Stimulated activated memory B cell treated with anti-CD40 and anti-IgM and Interleukin-4, amounts not matched to agents 10 μg/mL and 1 μg/mL and 100 μg/mL, for 72 hours (primary cell): ENCODE data around the gene TBC1D2.

Source experiments
- ATAC-seq: fragments of 150-1000 bp; cut with Tn5 transposase; 2 replicates; pipeline ENCODE4 v1.10.0; 2021
- H3K27ac Mint-ChIP-seq: one replicate; pipeline ENCODE4 v1.8.0; 2022; ENCODE audit warnings: mild to moderate bottlenecking, mixed read lengths
- H3K27me3 Mint-ChIP-seq: one replicate; pipeline ENCODE4 v1.8.0; 2022; ENCODE audit warnings: mixed read lengths
- H3K36me3 Mint-ChIP-seq: one replicate; pipeline ENCODE4 v1.8.0; 2022; ENCODE audit warnings: mixed read lengths
- H3K4me1 Mint-ChIP-seq: one replicate; pipeline ENCODE4 v1.8.0; 2022; ENCODE audit warnings: mixed read lengths
- H3K4me3 Mint-ChIP-seq: one replicate; pipeline ENCODE4 v1.8.0; 2022; ENCODE audit warnings: mild to moderate bottlenecking, moderate library complexity, mixed read lengths
- H3K9me3 Mint-ChIP-seq: one replicate; pipeline ENCODE4 v1.8.0; 2022; ENCODE audit warnings: mixed read lengths

The TBC1D2 gene

DNA sequence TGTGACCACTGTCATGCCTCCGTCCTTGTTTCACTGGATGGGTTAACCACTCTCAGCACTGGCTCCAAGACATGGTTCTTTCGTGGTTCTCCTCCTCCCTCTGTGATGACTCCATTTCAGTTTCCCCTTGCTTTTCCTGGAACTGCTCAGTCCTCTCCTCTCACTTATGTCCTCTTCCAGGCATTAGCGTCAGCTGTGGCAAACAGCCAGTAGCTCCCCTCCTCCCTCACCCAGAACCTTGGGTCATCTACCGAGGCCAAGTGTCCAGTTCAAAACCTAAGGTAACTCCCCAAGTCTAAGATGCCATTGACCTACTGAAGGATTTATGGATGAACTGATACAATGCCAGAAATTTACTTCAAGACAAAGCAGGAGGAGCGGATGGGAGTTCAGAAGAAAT is 53.2 kb downstream of the TBC1D2 start:
- Mint-ChIP-seq H3K36me3 (no peaks in the 10 kb centered on the region), H3K27ac (no peak overlapping the region), H3K4me1 (peaks cover 23% of the 10 kb centered on the region), H3K27me3 (no peaks in the 10 kb centered on the region), H3K9me3 (no peaks in the 10 kb centered on the region), H3K4me3 (no peak overlapping the region)
- ATAC-seq = no peak

- Mint-ChIP-seq H3K9me3 (no peaks in the 10 kb centered on the region), H3K4me1 (peaks cover 23% of the 10 kb centered on the region), H3K36me3 (no peaks in the 10 kb centered on the region), H3K27me3 (no peaks in the 10 kb centered on the region), H3K4me3 (no peak overlapping the region), H3K27ac (peak overlapping the region; percentile 23)
- ATAC-seq = no peak
Measured at GRCh38 chr9:98201749-98202148, 53.7 kb downstream of the TBC1D2 start.

- no peaks in the 10 kb centered on the region for H3K27me3 Mint-ChIP-seq
- peaks cover 23% of the 10 kb centered on the region for H3K4me1 Mint-ChIP-seq
- H3K36me3 Mint-ChIP-seq = no peaks in the 10 kb centered on the region
- ATAC-seq = peak; percentile 73
- peak overlapping the region; percentile 23 for H3K27ac Mint-ChIP-seq
- H3K9me3 Mint-ChIP-seq = no peaks in the 10 kb centered on the region
- no peak overlapping the region for H3K4me3 Mint-ChIP-seq
Measured at GRCh38 chr9:98201102-98201501, 54.3 kb downstream of the TBC1D2 start.

DNA sequence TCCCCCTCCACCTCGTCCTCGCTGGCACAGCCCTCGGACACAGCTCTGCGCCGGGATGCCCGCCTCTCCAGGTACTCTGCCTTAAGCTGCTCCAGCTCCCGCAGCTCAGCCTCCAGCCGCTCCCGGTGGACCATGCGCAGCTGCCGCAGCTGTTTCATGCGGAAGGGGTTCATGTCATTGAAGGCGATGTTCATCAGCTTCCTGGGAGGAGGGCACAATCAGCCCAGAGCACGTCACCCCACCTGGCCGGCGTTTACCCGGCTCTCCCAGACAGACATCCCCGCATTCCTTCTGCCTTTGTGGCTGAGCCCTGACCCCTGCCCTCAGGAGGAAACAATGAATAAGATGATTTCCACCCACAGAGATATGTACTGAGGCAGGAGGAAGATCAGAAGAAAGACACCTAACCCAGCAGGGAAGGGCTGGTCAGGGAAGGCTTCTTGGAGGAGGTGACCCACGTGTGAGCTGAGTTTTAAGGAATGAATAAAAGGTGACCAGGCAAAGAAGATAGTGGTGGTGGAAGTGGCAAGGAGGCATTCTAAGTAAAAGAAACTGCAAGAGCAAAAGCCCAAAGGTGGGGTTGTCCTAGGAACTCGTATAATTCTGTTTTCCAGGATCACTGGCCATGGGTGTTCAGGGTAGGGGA is 55.9 kb downstream of the TBC1D2 start:
- no peak for ATAC-seq
- H3K27me3 Mint-ChIP-seq = no peaks in the 10 kb centered on the region
- no peaks in the 10 kb centered on the region for H3K9me3 Mint-ChIP-seq
- no peak overlapping the region for H3K4me3 Mint-ChIP-seq
- no peak overlapping the region for H3K27ac Mint-ChIP-seq
- peaks cover 16% of the 10 kb centered on the region for H3K4me1 Mint-ChIP-seq
- H3K36me3 Mint-ChIP-seq = no peaks in the 10 kb centered on the region

DNA sequence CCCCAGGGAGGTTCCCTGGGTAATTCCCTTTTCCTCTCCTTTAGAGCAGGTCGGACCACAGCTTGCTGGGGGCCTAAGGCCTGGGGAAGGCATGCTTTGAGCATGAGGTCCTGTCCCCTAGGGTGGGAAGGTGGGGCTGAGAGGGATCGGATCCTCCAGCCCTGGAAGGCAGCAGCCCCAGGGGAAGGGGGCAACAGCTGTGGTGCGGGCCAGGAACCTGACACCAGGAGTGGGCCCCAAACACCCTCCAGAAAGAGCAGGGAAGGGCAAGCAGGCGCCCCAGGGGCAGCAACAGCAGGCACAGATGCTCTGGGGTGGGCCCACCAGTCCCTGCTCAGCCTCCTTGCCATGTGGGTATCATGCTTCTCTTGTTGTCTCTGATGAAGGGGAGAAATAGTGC is 59.8 kb downstream of the TBC1D2 start:
- Mint-ChIP-seq H3K27me3 (no peaks in the 10 kb centered on the region), H3K27ac (no peak overlapping the region), H3K36me3 (no peaks in the 10 kb centered on the region), H3K4me3 (no peak overlapping the region), H3K4me1 (peaks cover 10% of the 10 kb centered on the region), H3K9me3 (no peaks in the 10 kb centered on the region)
- ATAC-seq = no peak

DNA sequence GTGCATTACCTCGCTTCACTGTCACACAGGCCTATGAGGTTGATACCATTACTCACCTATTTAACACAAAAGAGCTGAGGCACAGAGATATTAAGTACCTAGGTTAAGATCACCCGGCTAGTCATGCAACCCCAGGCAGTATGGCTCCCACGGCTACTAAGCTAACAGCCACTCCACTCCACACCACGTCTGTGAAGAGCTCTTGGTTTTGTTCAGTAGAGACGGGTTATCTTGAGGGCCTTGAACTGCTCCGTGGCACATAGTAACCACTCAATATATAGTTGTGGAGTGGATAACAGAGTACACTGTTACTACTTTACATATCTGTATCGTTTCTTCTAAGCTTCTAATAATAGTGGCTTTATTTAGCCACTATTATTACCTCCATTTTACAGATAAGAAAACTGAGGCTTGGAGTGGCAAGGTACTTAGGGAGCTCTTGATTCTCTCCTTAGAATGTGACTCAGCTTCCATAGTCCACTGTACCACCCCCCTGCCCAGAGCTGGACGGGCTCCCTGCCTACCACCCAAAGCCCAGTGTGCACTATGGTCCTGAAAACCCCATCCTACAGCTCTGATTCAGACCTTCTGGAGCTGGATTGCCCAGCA is 62.0 kb downstream of the TBC1D2 start:
- H3K36me3 Mint-ChIP-seq = no peaks in the 10 kb centered on the region
- H3K27ac Mint-ChIP-seq = peak overlapping the region; percentile 61
- H3K27me3 Mint-ChIP-seq = no peaks in the 10 kb centered on the region
- H3K4me3 Mint-ChIP-seq = peak overlapping the region; percentile 86
- no peaks in the 10 kb centered on the region for H3K9me3 Mint-ChIP-seq
- H3K4me1 Mint-ChIP-seq = peaks cover 10% of the 10 kb centered on the region
- no peak for ATAC-seq

- Mint-ChIP-seq H3K27me3 (no peaks in the 10 kb centered on the region), H3K36me3 (no peaks in the 10 kb centered on the region), H3K4me1 (peaks cover 10% of the 10 kb centered on the region), H3K4me3 (peak within 1 kb of the TSS; percentile 86), H3K9me3 (no peaks in the 10 kb centered on the region), H3K27ac (peak within 1 kb of the TSS; percentile 61)
- ATAC-seq = peak; percentile 92
Measured at GRCh38 chr9:98192503-98193335, 62.7 kb downstream of the TBC1D2 start, which contains the start of gene CORO2A. Gene CORO2A, minus strand, starts transcription at chr9:98192637. Its CDS starts 34,977 bp downstream, at chr9:98157660.

GRCh38 chr9:98191671-98192502 is 63.6 kb downstream of the TBC1D2 start:
- Mint-ChIP-seq H3K27me3 (no peaks in the 10 kb centered on the region), H3K4me3 (peak overlapping the region; percentile 73), H3K27ac (peak overlapping the region; percentile 20), H3K9me3 (no peaks in the 10 kb centered on the region), H3K36me3 (no peaks in the 10 kb centered on the region), H3K4me1 (peaks cover 10% of the 10 kb centered on the region)
- ATAC-seq = peak; percentile 17

GRCh38 chr9:98191181-98191608 is 64.3 kb downstream of the TBC1D2 start:
- ATAC-seq = no peak
- peak overlapping the region; percentile 29 for H3K4me3 Mint-ChIP-seq
- peak overlapping the region; percentile 20 for H3K27ac Mint-ChIP-seq
- H3K36me3 Mint-ChIP-seq = no peaks in the 10 kb centered on the region
- H3K27me3 Mint-ChIP-seq = no peaks in the 10 kb centered on the region
- H3K9me3 Mint-ChIP-seq = no peaks in the 10 kb centered on the region
- peaks cover 10% of the 10 kb centered on the region for H3K4me1 Mint-ChIP-seq

DNA sequence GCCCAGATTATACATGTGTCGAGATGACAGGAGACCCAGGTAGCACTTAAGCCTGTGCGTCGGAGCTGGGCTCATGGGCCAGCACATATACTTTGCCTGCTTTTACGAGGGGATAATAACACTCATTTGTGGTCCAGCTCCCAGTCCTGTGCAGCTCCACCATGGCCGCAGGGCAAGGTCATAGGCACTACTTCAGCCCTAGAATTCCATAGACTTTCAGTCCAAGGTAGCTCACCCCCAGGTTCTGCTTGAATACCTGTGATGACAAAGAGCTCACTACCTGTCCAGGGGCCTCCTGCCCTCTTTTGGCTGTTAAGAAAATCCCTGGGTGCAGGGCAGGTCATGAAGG is 64.7 kb downstream of the TBC1D2 start:
- peak overlapping the region; percentile 20 for H3K27ac Mint-ChIP-seq

GRCh38 chr9:98189412-98189811 is 66.0 kb downstream of the TBC1D2 start:
- Mint-ChIP-seq H3K36me3 (no peaks in the 10 kb centered on the region), H3K27ac (no peak overlapping the region), H3K27me3 (no peaks in the 10 kb centered on the region), H3K4me1 (peaks cover 15% of the 10 kb centered on the region), H3K9me3 (no peaks in the 10 kb centered on the region), H3K4me3 (no peak overlapping the region)
- ATAC-seq = no peak

More for the DNA sequence above, 64.7 kb downstream of the TBC1D2 start:
- H3K4me3 Mint-ChIP-seq = peak overlapping the region; percentile 29
- ATAC-seq = no peak
- no peaks in the 10 kb centered on the region for H3K27me3 Mint-ChIP-seq
- H3K4me1 Mint-ChIP-seq = peaks cover 12% of the 10 kb centered on the region
- no peaks in the 10 kb centered on the region for H3K9me3 Mint-ChIP-seq
- H3K36me3 Mint-ChIP-seq = no peaks in the 10 kb centered on the region

GRCh38 chr9:98187926-98188325 is 67.5 kb downstream of the TBC1D2 start:
- H3K27ac Mint-ChIP-seq = no peak overlapping the region

DNA sequence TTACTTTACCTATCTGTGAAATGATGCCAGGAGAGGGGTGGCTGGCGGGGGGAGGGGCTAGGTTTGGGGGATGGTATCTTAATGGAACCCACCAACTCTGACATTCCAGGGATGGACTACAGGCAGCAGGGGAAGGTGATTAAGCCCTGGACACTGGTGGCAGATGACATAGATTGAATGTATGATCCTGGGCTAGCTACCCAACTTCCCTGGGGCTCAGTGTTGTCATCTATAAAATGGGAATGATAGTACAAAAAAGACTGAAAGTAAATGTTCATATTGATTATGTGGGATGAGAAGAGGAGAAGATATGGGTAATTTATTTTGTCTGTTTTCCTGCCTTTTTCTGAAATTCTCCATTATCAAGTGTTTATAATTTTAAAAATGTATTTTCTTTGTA is 69.2 kb downstream of the TBC1D2 start:
- Mint-ChIP-seq H3K4me3 (no peak overlapping the region), H3K4me1 (peaks cover 10% of the 10 kb centered on the region), H3K9me3 (no peaks in the 10 kb centered on the region), H3K36me3 (no peaks in the 10 kb centered on the region), H3K27ac (no peak overlapping the region), H3K27me3 (no peaks in the 10 kb centered on the region)
- no peak for ATAC-seq

More at GRCh38 chr9:98187926-98188325, 67.5 kb downstream of the TBC1D2 start:
- Mint-ChIP-seq H3K27me3 (no peaks in the 10 kb centered on the region), H3K9me3 (no peaks in the 10 kb centered on the region), H3K4me3 (no peak overlapping the region), H3K4me1 (peaks cover 6% of the 10 kb centered on the region), H3K36me3 (no peaks in the 10 kb centered on the region)
- ATAC-seq = no peak

GRCh38 chr9:98185611-98186171 is 69.8 kb downstream of the TBC1D2 start:
- Mint-ChIP-seq H3K9me3 (no peaks in the 10 kb centered on the region), H3K4me1 (peaks cover 12% of the 10 kb centered on the region), H3K27ac (no peak overlapping the region), H3K36me3 (no peaks in the 10 kb centered on the region), H3K27me3 (no peaks in the 10 kb centered on the region), H3K4me3 (no peak overlapping the region)
- no peak for ATAC-seq
